NK-92 (cell line): Measurements from ENCODE around the gene TTC23L.

Experiments used
- DNase-seq: peaks from one replicate; lab custom pipeline; 2025; ENCODE audit not compliant: unreplicated experiment; lab: John Stamatoyannopoulos, UW

Gene TTC23L

DNA sequence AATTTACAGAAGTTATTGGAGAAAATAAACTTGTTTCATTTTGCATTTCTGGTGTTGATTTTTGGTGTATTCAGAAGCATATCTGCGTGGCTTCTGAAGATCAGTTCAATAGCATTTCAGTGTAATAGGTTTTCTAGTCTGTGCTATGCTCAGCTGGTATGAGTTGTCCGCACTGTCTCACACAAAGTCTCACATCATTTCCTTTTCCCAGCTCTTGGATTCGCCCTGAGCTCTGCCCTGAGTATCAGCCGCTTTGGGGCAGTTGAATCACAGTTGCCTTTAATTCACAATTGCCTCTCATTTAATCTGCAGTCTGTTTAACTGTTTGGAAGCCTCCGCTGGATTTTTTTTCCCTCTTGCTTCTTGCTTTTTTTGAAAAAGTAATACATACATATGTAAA lies 6.4 kb upstream of the TTC23L start:
- DNase-seq = no peak

DNA sequence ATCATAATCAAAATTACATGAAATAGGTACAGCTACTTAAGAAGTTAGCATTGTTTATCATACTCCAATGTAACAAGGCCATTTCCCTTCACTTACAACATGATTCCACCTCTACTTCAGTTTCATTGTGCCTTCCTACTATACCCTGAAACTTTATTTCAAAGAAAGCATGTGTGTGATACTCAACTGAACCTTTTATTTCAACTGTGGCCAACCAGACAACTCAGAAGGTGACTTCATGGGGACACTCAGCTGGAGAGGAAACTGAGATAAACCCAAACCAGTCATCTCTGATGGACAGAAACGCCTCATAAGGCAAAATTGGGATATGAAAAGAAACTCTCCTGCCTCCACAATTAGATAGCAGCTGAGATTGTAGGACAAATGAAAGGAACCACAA lies 5.9 kb upstream of the TTC23L start:
- DNase-seq = no peak

GRCh38 chr5:34833976-34834793 lies 4.8 kb upstream of the TTC23L start:
- no peak for DNase-seq

DNA sequence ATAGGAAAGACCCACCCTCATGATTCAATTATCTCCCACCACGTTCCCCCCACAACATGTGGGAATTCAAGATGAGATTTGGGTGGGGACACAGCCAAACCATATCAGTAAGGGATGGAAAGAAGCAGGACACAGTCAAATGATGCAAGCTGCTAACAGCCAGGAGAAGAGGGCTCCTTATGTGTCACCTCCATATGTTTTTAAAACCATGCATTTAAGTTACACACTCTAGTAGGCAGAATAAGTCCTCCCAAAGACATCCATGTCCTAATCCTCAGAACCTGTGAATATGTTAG lies 4.2 kb upstream of the TTC23L start:
- DNase-seq = no peak

DNA sequence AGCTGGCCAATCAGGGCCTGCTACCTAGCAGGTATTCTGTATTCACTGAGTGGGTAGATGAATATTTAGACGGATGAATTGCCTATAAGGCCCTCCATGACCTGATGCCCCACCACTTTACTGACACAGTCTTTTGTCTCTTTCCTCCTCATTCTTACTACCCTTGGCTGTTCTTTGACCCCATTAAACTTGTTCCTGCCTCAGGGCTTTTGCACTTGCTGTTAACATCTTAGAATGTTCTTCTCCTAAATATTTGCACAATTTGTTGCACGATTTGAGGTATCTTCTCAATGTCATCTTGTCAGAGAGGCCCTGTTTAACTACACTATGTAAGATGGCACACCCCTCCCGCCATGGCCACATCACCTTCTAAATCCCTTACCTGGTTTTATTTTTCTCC lies 3.3 kb upstream of the TTC23L start:
- DNase-seq = no peak

- no peak for DNase-seq
Observed at GRCh38 chr5:34841816-34842215, 2.9 kb downstream of the TTC23L start.

GRCh38 chr5:34842554-34842953 lies 3.6 kb downstream of the TTC23L start:
- DNase-seq = no peak

GRCh38 chr5:34843497-34843896 lies 4.5 kb downstream of the TTC23L start:
- DNase-seq = no peak

GRCh38 chr5:34844106-34844505 lies 5.1 kb downstream of the TTC23L start:
- no peak for DNase-seq

GRCh38 chr5:34844999-34845398 lies 6.0 kb downstream of the TTC23L start:
- no peak for DNase-seq

- DNase-seq = no peak
Observed at GRCh38 chr5:34847056-34847455, 8.1 kb downstream of the TTC23L start.

GRCh38 chr5:34847552-34847951 lies 8.6 kb downstream of the TTC23L start:
- no peak for DNase-seq

DNA sequence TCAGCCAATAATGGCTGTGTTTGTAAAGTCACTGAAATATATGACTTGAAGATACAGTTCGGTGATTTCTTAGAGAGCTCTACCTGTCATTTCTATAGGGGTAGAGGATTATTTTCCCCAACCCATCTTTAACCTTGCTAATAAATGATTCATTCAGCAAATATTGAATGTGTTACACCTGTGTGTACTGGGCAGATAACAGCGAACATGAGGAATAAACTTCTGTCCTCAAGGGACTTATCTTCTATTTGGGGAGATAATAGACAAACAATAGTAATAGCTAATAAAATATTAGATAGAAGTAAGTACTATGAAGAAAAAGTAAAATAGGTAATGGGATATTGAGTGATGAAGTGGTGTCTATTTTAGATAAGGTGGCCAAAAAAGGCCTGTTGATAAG lies 9.3 kb downstream of the TTC23L start:
- DNase-seq = no peak

DNA sequence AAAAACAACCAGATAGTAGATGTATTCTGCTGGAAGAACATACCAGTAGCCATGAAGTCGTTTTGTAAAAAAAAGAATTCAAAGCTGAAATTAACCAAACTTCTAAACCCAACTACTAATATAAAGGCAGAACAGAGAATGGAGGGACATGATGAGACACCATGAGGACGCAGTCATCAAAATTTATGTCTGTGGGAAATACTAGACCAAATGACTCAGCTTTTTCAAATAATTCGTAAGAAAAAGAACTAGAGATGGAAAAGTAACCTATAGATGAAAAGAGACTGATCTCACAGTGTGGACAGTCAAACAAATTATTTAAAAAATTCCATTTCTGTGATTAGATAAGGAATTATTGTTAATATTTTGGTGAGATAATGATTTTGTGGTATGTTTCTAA lies 10.3 kb downstream of the TTC23L start:
- DNase-seq = no peak

- no peak for DNase-seq
Observed at GRCh38 chr5:34854459-34855174, 15.7 kb downstream of the TTC23L start.

GRCh38 chr5:34857161-34857560 lies 18.2 kb downstream of the TTC23L start:
- DNase-seq = no peak

- no peak for DNase-seq
Observed at GRCh38 chr5:34857894-34858293, 18.9 kb downstream of the TTC23L start.

DNA sequence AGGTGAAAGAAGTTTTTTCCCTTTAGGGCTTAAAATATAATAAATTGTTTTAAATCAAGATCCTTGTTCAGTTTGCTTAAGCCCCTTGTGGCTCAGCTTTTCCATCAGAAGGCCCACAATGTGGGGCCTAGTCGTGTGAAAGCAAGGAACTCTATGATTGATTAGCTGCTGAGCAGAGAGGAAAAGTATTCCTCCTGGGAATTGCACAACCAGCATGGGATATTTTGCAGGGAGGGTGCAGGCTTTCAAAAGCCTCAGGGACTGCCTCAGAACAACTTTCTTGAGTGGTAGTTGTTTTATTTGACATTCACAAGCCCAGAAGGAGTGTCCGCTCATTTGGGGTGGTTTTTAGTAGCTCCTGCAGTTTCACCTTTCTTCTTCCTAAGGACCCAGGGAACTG lies 19.8 kb downstream of the TTC23L start:
- no peak for DNase-seq

DNA sequence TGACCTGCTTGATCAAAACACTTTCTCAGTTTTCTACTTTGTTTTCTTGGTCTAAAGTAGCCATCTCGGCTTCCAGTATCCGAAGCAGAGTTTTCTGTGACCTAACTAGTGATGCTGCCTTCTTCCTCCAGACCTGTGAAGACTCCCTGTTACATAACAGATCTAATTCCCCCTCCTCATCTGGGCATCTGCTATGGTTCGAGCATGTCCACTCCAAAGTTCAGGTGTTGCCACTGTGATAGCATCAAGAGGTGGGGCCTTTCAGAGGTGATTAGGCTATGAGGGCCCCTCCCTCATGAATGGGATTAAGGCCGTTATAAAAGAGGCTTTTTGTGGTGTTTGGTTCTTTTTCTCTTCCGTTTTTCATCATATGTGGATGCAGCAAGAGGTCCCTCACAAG lies 20.3 kb downstream of the TTC23L start:
- no peak for DNase-seq

DNA sequence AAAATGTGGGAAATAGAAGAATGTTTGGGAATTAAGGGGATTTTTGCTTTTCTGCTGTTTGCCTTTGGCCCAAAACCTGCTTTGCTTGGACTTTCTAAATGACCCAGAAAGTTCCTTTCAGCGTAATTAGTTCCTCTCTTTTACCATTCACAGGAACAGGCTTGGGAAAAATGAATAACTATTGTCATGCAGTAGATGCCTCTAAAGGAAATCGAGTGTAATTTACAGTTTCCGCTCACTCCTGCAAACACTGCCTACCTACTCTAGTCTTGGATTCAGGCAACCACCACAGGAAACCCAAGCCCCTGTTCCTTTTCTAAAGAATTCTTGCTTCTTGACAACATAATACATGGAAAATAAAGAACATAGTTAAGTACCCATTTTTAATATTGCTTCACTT lies 25.0 kb downstream of the TTC23L start:
- no peak for DNase-seq

DNA sequence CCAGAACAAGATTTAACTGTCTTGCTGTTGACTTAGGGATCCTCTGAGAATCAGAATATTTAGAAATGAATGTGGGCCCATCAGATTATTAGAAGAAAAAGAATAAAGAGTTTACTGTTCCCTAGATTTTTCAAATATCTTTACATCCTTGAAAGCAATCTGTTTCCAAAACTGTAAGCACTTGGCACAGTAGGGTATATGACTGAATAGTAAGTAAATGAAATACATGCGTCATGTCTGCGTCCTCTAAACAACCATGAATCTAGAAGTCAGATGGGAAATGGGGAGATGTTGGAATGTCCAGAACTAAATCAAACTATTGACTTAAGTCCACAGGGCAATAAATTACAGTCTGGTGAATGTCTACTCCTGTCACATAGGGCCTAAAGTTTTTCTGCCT lies 26.1 kb downstream of the TTC23L start:
- DNase-seq = no peak

- no peak for DNase-seq
Observed at GRCh38 chr5:34866989-34867471, 28.1 kb downstream of the TTC23L start.

DNA sequence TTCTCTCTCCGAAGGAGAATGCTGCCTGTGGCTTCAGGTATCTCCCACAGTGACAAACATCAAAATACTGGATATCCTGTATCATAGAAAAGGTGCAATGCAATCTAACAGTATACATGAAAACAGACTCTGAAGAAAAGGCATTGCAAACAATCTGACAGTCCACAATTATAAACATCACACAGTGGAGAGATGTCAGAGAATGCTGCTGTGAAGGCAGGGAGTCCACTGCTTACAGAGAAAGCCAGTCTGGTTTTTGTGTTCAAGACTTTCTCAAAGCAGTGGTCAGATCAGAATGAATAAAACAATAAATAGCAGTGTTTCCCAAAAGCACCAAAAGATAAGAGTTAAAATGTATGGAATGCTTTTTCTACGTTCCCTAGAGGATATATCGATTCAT lies 28.7 kb downstream of the TTC23L start:
- no peak for DNase-seq
